Measurements from ENCODE around the gene TCF12.

Gene TCF12

GRCh38 chr15:57167821-57168395 is 249.5 kb downstream of the TCF12 start:
- no peak overlapping the region for H3K27ac ChIP-seq
- no peaks in the 10 kb centered on the region for H3K4me1 ChIP-seq
- no peak overlapping the region for H3K4me3 ChIP-seq
- intact Hi-C loops (cut with DNase I; ENCODE audit: low total_unique reads) = no loop called here
- DNase-seq = no peak
- H3K9me3 ChIP-seq = no peaks in the 10 kb centered on the region
- TF ChIP-seq, protein P1, sequence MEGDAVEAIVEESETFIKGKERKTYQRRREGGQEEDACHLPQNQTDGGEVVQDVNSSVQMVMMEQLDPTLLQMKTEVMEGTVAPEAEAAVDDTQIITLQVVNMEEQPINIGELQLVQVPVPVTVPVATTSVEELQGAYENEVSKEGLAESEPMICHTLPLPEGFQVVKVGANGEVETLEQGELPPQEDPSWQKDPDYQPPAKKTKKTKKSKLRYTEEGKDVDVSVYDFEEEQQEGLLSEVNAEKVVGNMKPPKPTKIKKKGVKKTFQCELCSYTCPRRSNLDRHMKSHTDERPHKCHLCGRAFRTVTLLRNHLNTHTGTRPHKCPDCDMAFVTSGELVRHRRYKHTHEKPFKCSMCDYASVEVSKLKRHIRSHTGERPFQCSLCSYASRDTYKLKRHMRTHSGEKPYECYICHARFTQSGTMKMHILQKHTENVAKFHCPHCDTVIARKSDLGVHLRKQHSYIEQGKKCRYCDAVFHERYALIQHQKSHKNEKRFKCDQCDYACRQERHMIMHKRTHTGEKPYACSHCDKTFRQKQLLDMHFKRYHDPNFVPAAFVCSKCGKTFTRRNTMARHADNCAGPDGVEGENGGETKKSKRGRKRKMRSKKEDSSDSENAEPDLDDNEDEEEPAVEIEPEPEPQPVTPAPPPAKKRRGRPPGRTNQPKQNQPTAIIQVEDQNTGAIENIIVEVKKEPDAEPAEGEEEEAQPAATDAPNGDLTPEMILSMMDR (IDR thresholded peaks at IDR 0.05) = no peak
- H3K27me3 ChIP-seq = no peaks in the 10 kb centered on the region
- peaks cover 0 to 10% (median 4%) of the 10 kb centered on the region in 3 donors for H3K36me3 ChIP-seq

- no peaks in the 10 kb centered on the region for H3K4me1 ChIP-seq
- H3K27ac ChIP-seq = no peak overlapping the region
- H3K27me3 ChIP-seq = no peaks in the 10 kb centered on the region
- intact Hi-C loops (cut with DNase I; ENCODE audit: low total_unique reads) = no loop called here
- peaks cover 0 to 10% (median 4%) of the 10 kb centered on the region in 3 donors for H3K36me3 ChIP-seq
- H3K4me3 ChIP-seq = no peak overlapping the region
- H3K9me3 ChIP-seq = no peaks in the 10 kb centered on the region
- DNase-seq = no peak
- TF ChIP-seq, protein P1 (IDR thresholded peaks at IDR 0.05) = no peak
Measured at GRCh38 chr15:57169643-57170042, 251.2 kb downstream of the TCF12 start.

DNA sequence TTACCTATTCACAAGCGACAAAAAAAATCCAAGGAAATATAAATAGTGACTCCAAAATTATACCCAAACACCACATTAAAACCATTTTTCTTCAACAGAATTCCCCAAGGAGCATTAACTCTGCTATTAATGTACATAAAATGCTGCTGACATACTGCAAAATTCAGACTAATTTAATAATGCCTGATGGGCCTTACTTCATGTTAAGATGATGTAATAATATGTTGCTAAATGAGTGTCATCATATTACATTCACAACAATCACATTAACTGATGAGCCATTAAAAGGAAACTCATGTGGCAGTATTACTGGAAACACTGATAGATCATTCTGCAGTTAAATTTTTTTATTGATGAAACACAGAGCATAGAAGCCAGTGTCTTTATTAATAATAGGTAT is 253.0 kb downstream of the TCF12 start:
- H3K4me3 ChIP-seq = no peak overlapping the region
- intact Hi-C loops (cut with DNase I; ENCODE audit: low total_unique reads) = no loop called here
- TF ChIP-seq, protein P1 (IDR thresholded peaks at IDR 0.05) = no peak
- H3K27ac ChIP-seq = no peak overlapping the region
- DNase-seq = no peak
- H3K4me1 ChIP-seq = no peaks in the 10 kb centered on the region
- peaks cover 0 to 10% (median 4%) of the 10 kb centered on the region in 3 donors for H3K36me3 ChIP-seq
- no peaks in the 10 kb centered on the region for H3K27me3 ChIP-seq
- H3K9me3 ChIP-seq = no peaks in the 10 kb centered on the region

DNA sequence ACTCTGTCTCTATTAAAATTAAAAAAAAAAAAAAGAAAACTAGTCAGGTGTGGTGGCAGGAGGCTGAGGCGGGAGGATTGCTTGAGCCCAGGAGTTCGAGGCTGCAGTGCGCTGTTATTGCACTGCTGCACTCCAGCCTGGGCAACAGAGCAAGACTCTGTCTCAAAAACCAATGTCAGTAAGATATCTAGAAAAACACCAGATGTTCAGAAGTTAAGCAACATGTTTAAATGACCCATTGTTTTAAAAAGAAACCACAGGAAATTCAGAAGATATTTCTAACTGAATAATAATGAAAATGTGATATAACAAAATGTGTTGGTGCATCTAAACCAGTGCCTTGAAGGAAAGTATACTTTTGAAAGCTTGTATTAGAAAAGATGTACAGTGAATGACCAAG is 254.5 kb downstream of the TCF12 start:
- Histone ChIP-seq H3K9me3 (no peaks in the 10 kb centered on the region), H3K36me3 (no peaks in the 10 kb centered on the region), H3K4me3 (no peak overlapping the region), H3K27ac (no peak overlapping the region), H3K27me3 (no peaks in the 10 kb centered on the region), H3K4me1 (no peaks in the 10 kb centered on the region)
- intact Hi-C loops (cut with DNase I; ENCODE audit: low total_unique reads) = no loop called here
- DNase-seq = no peak
- TF ChIP-seq, protein P1 (IDR thresholded peaks at IDR 0.05) = no peak

DNA sequence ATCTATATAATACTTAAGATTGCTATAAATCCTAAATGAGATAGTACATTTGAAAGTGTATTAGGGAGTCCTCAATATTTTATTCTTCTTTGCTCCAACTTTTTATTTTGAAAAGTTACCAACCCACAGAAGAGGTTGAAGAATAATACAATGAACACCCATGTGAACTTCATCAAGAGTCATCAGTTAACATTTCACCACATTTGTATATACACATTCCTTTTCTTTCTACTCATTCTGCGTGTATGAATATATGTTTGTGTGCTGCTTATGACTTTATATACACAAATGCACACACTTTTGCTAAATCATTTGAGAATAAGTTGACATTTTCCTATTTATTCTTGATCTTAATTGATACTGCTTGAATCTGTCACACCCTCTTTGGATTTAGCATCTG is 264.6 kb downstream of the TCF12 start:
- H3K27ac ChIP-seq = no peak overlapping the region
- no peaks in the 10 kb centered on the region for H3K4me1 ChIP-seq
- no peaks in the 10 kb centered on the region for H3K36me3 ChIP-seq
- DNase-seq = no peak
- TF ChIP-seq, protein P1 (IDR thresholded peaks at IDR 0.05) = no peak
- intact Hi-C loops (cut with DNase I; ENCODE audit: low total_unique reads) = no loop called here
- no peaks in the 10 kb centered on the region for H3K27me3 ChIP-seq
- no peaks in the 10 kb centered on the region for H3K9me3 ChIP-seq
- no peak overlapping the region for H3K4me3 ChIP-seq
